ENCODE measurements around the gene KANSL1. TPM values are rescaled to one million over a fixed set of nuclear protein-coding genes. Genes with fewer than 3 reads are reported as not detected.

KANSL1 gene
- total and polyA plus RNA-seq, 9 of the 15 experiments (the other 6 are each of a cell fraction or from before 2014, with no cell fraction given), result 3.6 to 55.4 (median 31.8) TPM

- Histone ChIP-seq H3K79me2 (ENCODE audit: control insufficient read depth, insufficient read depth, low read length) (peaks cover 22% of the 10 kb centered on the region), H3K36me3 (ENCODE audit: control insufficient read depth, insufficient read depth, low read length) (peaks cover 62% of the 10 kb centered on the region), H2AFZ (ENCODE audit: low read depth, low read length) (no peak overlapping the region), H3K4me3 (no peak overlapping the region), H3K4me2 (ENCODE audit: insufficient read depth, low read length) (no peak overlapping the region), H3K9ac (ENCODE audit: insufficient read depth in 1 of 2, low read depth in 2 of 2, low read length in 2 of 2) (no peak overlapping the region), H3K27me3 (ENCODE audit: control insufficient read depth in 2 of 2, insufficient read depth in 2 of 2, low read length in 2 of 2) (no peaks in the 10 kb centered on the region), H3K27ac (ENCODE audit: extremely low read depth, low read depth, low read length) (no peak overlapping the region), H4K20me1 (replicated peaks; ENCODE audit: control insufficient read depth, insufficient read depth, low read length) (no peaks in the 10 kb centered on the region), H3K9me1 (ENCODE audit: control insufficient read depth, insufficient read depth, low read length) (no peaks in the 10 kb centered on the region), H3K4me1 (replicated peaks in 1 of 2; ENCODE audit: control insufficient read depth in 2 of 2, insufficient read depth in 2 of 2, low read length in 2 of 2) (peaks cover 0 to 5% of the 10 kb centered on the region in 2 experiments; a peak in 1 of 5 replicates), H3K9me3 (replicated peaks; ENCODE audit: control insufficient read depth, insufficient read depth, low read depth, low read length) (no peaks in the 10 kb centered on the region)
- DNase-seq (ENCODE audit: extremely low read depth in 1 of 4, low spot score in 3 of 4) (no peak), FAIRE-seq (no peak), ATAC-seq (no peak)
- in situ Hi-C loops (cut with MboI) (no loop called here), intact Hi-C loops (cut with micrococcal nuclease) (no loop called here)
- no TSS peak for BruUV-seq (replicated peaks)
- ChIA-PET CTCF (ENCODE audit: low intra/inter-chr PET ratio) (no interaction called here), POLR2A (interaction anchor here (0.7 kb wide), 1 partner anchor 31 kb away, joined by 3 read pairs; no protein-coding TSS in a partner anchor)
- WGBS (ENCODE audit: insufficient coverage, low coverage, missing lambda C conversion rate), result 78% methylated on average over 7 of the region's 8 CpGs
- TF ChIP-seq ZNF511 (CRISPR knock-in tag; IDR thresholded peaks at IDR 0.05) (no peak), PTTG1 (tag; IDR thresholded peaks at IDR 0.05; ENCODE audit: low read depth) (no peak), TRIM24 (IDR thresholded peaks at IDR 0.05) (no peak), SAFB2 (IDR thresholded peaks at IDR 0.05; ENCODE audit: borderline replicate concordance, low read depth, low read length, severe bottlenecking) (no peak), NFXL1 (CRISPR knock-in tag; IDR thresholded peaks at IDR 0.05) (no peak), BRD9 (IDR thresholded peaks at IDR 0.05; ENCODE audit: low read depth, partially characterized antibody) (no peak), CHD7 (IDR thresholded peaks at IDR 0.05; ENCODE audit: low read depth, low read length) (no peak), ADNP (tag; IDR thresholded peaks at IDR 0.05) (no peak)
These were observed 139.2 kb downstream of the KANSL1 start for GRCh38 chr17:46053911-46054534.

Data from K562 (cell line).